Tracheal epithelial cell (primary cell): ENCODE measurements around the gene MCHR2. TPM values are rescaled to one million over a fixed set of nuclear protein-coding genes. Genes with fewer than 3 reads are reported as not detected.

ENCODE experiments used
- total RNA-seq: library from RNA; depleted of rRNA; stranded (reverse); fragments of >200 nt; gene quantifications from 2 replicates; pipeline ENCODE4 v1.2.1, GENCODE V29; 2014

MCHR2 gene
- total RNA-seq, result not detected in 2 replicates

GRCh38 chr6:99993533-99994251, at the start of gene MCHR2:
Gene MCHR2 (minus strand): TSS chr6:99994223. CDS start chr6:99956147, 38,076 bp downstream.

